ENCODE measurements around the gene SYT7.

DNA sequence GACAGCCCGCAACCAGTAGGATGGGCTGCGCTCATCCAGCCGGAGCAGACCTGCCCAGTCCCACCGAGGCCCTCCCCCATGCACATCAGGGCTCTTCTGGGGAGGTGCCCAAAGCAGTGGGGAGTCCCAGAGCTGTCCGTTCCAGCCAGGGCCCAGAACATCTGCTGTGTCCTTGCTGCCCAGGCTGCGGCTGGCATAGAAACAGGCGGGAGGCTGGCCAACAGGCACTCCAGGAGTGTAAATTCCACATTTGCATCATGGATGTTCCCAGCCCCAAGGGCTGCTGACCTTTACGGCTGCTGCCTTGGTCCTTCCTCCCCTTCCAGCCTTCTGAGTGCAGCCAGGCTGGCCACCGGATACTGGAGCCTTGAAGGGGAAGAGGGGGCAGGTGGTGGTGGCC is 30.0 kb upstream of the SYT7 start:
- no peak for TF ChIP-seq POLR2A (IDR thresholded peaks at IDR 0.05)
- TF ChIP-seq, protein P1, sequence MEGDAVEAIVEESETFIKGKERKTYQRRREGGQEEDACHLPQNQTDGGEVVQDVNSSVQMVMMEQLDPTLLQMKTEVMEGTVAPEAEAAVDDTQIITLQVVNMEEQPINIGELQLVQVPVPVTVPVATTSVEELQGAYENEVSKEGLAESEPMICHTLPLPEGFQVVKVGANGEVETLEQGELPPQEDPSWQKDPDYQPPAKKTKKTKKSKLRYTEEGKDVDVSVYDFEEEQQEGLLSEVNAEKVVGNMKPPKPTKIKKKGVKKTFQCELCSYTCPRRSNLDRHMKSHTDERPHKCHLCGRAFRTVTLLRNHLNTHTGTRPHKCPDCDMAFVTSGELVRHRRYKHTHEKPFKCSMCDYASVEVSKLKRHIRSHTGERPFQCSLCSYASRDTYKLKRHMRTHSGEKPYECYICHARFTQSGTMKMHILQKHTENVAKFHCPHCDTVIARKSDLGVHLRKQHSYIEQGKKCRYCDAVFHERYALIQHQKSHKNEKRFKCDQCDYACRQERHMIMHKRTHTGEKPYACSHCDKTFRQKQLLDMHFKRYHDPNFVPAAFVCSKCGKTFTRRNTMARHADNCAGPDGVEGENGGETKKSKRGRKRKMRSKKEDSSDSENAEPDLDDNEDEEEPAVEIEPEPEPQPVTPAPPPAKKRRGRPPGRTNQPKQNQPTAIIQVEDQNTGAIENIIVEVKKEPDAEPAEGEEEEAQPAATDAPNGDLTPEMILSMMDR (IDR thresholded peaks at IDR 0.05), result no peak

Data from heart left ventricle (tissue), 13 donors.